Rectal smooth muscle tissue (tissue), 1 donor: ENCODE data around the gene EPM2A.

Source experiments
- H3K27ac ChIP-seq: one replicate; pipeline ENCODE4 v1.7.0; 2013; ENCODE audit warnings: low read depth, low read length, inconsistent platforms
- H3K27me3 ChIP-seq: one replicate; pipeline ENCODE4 v1.7.0; 2013; ENCODE audit warnings: low read length; ENCODE audit not compliant: control insufficient read depth, insufficient read depth
- H3K36me3 ChIP-seq: one replicate; pipeline ENCODE4 v1.7.0; 2013; ENCODE audit warnings: low read length; ENCODE audit not compliant: control insufficient read depth, insufficient read depth
- H3K4me1 ChIP-seq: one replicate; pipeline ENCODE4 v1.7.0; 2013; ENCODE audit warnings: low read length; ENCODE audit not compliant: control insufficient read depth, insufficient read depth
- H3K4me3 ChIP-seq: one replicate; pipeline ENCODE4 v1.7.0; 2013; ENCODE audit warnings: low read length
- H3K9ac ChIP-seq: one replicate; pipeline ENCODE4 v1.7.0; 2013; ENCODE audit warnings: low read length

EPM2A gene

DNA sequence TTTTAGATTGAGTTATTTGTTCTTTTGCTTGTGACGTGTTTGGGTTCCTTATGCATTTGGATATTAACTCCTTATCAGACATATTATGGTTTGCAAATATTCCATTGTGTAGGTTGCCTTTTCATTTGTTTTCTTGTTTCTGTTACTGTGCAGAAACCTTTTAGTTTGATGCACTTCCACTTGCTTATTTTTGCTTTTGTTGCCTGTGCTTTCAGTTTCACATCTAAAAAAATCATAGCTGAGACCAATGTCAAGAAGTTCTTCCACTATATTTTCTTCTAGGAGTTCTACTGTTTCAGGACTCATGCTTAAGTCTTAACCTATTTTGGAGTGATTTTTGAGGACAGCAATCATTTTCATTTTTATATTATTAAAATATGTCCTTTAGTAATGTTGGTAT lies 113.5 kb downstream of the EPM2A start:
- H3K36me3 ChIP-seq = no peaks in the 10 kb centered on the region

DNA sequence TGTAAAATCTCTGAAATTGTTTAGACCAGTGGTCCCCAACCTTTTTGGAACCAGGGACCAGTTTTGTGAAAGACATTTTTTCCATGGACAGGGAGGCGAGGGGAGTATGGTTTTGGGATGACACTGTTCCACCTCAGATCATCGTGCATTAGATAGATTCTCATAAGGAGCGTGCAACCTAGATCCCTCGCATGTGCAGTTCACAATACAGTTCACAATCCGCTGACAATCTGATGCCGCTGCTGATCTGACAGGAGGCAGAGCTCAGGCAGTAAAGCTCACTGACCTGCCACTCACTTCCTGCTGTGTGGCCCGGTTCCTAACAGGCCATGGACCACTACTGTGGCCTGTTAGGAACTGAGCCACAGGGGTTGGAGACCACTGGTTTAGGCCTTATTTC lies 115.2 kb downstream of the EPM2A start:
- H3K36me3 ChIP-seq = no peaks in the 10 kb centered on the region
- H3K4me1 ChIP-seq = no peaks in the 10 kb centered on the region
- no peak overlapping the region for H3K4me3 ChIP-seq
- H3K27me3 ChIP-seq = no peaks in the 10 kb centered on the region
- H3K9ac ChIP-seq = no peak overlapping the region
- H3K27ac ChIP-seq = no peak overlapping the region

More for the DNA sequence above, 113.5 kb downstream of the EPM2A start:
- Histone ChIP-seq H3K4me1 (no peaks in the 10 kb centered on the region), H3K27me3 (no peaks in the 10 kb centered on the region), H3K27ac (no peak overlapping the region), H3K9ac (no peak overlapping the region), H3K4me3 (no peak overlapping the region)

DNA sequence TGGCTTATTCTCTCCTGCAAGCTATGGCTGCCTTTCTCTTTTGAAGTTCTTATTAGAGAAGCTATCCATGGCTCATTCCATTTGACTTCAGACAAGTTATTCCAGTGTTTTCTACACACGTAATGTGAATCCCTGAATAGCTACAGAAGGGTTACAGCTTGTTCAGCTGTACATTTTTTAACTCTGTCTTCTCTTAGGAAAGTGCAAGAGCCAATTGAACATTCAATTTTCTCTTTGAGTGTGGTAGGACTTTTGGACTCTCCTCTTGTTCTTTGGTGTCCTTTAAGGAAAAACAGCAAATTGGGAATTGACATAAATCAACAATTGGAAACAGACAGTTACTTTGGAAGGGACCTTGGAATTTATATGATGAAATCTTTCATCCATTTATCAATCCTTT lies 125.8 kb downstream of the EPM2A start:
- Histone ChIP-seq H3K4me3 (no peak overlapping the region), H3K27me3 (no peaks in the 10 kb centered on the region), H3K4me1 (no peaks in the 10 kb centered on the region), H3K36me3 (no peaks in the 10 kb centered on the region), H3K27ac (no peak overlapping the region), H3K9ac (no peak overlapping the region)

DNA sequence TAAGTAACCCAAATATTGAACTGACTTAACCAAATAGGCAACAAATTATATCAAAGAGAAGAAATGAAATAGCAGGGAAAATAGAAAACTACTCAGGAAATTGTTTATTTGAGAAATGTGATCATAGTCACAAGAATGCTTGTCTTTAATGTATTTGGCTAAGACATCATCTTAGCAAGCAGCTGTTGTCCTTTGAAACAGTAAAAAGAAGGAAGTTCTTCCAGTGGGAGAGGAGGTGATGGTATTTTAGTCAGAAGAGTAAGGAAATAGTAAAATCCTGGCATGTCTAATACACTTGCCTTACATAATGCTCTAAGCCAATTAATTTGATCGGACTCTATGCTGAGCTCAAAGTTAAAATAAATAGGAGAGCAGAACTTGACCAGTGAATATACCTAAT lies 126.5 kb downstream of the EPM2A start:
- H3K9ac ChIP-seq = no peak overlapping the region
- H3K4me1 ChIP-seq = no peaks in the 10 kb centered on the region
- H3K27ac ChIP-seq = no peak overlapping the region
- H3K4me3 ChIP-seq = no peak overlapping the region
- no peaks in the 10 kb centered on the region for H3K27me3 ChIP-seq
- no peaks in the 10 kb centered on the region for H3K36me3 ChIP-seq

DNA sequence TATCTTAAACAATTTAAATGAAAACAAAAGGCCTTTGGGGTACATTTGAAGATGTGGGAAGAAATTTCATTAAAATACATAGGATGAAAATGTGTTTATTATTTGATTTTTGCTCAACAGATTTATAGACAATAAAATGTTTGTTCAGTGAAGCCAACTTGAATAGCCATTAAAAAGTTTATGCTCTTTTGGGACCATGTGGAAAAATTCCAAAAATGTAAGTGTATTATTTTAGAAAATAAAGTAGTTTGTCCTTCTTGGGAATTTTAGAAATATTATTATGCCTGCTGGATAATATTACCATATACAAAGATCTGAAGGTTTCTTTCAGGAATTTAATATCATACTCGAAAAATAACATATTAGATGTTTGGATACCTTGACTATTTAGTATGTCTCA lies 131.3 kb downstream of the EPM2A start:
- H3K4me3 ChIP-seq = no peak overlapping the region
- no peak overlapping the region for H3K9ac ChIP-seq
- no peaks in the 10 kb centered on the region for H3K27me3 ChIP-seq
- H3K27ac ChIP-seq = no peak overlapping the region
- H3K36me3 ChIP-seq = no peaks in the 10 kb centered on the region
- H3K4me1 ChIP-seq = no peaks in the 10 kb centered on the region

GRCh38 chr6:145603424-145603833 lies 131.9 kb downstream of the EPM2A start:
- no peak overlapping the region for H3K9ac ChIP-seq
- no peaks in the 10 kb centered on the region for H3K27me3 ChIP-seq
- no peaks in the 10 kb centered on the region for H3K4me1 ChIP-seq
- H3K36me3 ChIP-seq = no peaks in the 10 kb centered on the region
- no peak overlapping the region for H3K27ac ChIP-seq
- no peak overlapping the region for H3K4me3 ChIP-seq

GRCh38 chr6:145602726-145603326 lies 132.5 kb downstream of the EPM2A start:
- no peak overlapping the region for H3K4me3 ChIP-seq
- no peaks in the 10 kb centered on the region for H3K27me3 ChIP-seq
- H3K9ac ChIP-seq = no peak overlapping the region

DNA sequence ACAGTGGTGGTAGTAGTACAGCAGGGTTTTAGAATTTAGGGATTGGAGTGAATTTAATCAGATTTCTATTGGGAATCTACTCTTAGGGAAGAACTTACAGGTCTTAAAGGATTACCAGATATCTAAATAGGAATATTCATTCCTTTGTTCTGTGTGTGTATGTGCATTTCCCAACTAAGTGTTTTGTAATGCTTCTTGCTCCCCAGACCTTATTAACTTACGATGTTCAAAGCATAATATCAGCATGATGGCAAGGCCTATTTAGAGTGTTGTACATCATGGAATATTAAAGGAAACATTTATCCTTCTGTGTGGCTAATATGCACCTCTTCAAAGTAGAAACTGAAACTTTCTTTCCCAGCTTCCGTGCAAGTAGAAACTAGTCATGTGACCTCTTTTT lies 133.9 kb downstream of the EPM2A start:
- no peaks in the 10 kb centered on the region for H3K36me3 ChIP-seq
- no peak overlapping the region for H3K4me3 ChIP-seq
- H3K27ac ChIP-seq = no peak overlapping the region
- no peak overlapping the region for H3K9ac ChIP-seq
- no peaks in the 10 kb centered on the region for H3K4me1 ChIP-seq
- H3K27me3 ChIP-seq = no peaks in the 10 kb centered on the region

More at GRCh38 chr6:145602726-145603326, 132.5 kb downstream of the EPM2A start:
- H3K36me3 ChIP-seq = no peaks in the 10 kb centered on the region
- H3K27ac ChIP-seq = no peak overlapping the region
- no peaks in the 10 kb centered on the region for H3K4me1 ChIP-seq

DNA sequence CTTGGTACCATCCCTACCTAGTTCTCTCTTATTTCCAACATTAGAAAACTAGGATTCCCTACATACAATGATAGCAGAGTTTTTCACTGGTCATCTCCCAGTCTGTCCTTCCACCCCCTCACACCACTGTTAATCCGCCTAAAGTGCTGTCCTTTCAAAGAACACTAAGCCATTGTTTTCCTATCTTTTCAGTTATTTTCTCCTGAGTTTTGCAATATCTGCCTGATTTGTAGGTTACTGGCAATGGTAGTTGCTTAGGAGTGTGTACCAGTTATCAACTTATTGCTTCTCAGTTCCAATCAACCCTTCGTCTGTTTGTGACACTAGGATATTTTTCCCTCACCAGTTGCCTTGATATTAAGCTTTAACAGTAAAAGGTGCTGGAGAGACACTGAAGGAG lies 135.0 kb downstream of the EPM2A start:
- H3K27ac ChIP-seq = no peak overlapping the region
- H3K36me3 ChIP-seq = no peaks in the 10 kb centered on the region
- H3K4me1 ChIP-seq = no peaks in the 10 kb centered on the region
- H3K27me3 ChIP-seq = no peaks in the 10 kb centered on the region
- no peak overlapping the region for H3K4me3 ChIP-seq
- H3K9ac ChIP-seq = no peak overlapping the region

DNA sequence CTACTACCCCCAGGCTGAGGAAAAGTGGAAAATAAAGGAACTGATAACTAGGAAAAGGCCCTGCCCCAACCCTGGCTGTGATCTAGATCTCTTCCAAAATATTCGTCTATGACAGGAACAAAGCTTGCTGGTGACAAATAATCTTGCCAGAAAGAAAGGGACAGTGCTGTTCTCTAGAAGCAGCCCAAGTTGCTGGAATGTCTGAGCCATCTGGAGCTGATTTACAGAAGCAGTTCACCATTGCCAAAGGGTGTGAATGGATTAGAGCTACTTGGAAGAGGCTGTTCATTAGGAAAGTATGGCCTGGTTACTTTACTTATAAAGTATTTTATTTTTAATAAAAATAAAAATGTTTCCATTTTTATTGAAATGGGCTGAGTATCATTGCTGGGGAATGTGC lies 146.3 kb downstream of the EPM2A start:
- Histone ChIP-seq H3K4me1 (no peaks in the 10 kb centered on the region), H3K27me3 (no peaks in the 10 kb centered on the region), H3K27ac (no peak overlapping the region), H3K4me3 (no peak overlapping the region), H3K9ac (no peak overlapping the region), H3K36me3 (no peaks in the 10 kb centered on the region)

- no peak overlapping the region for H3K27ac ChIP-seq
- H3K36me3 ChIP-seq = no peaks in the 10 kb centered on the region
- no peaks in the 10 kb centered on the region for H3K4me1 ChIP-seq
- no peaks in the 10 kb centered on the region for H3K27me3 ChIP-seq
- no peak overlapping the region for H3K9ac ChIP-seq
- no peak overlapping the region for H3K4me3 ChIP-seq
Observed at GRCh38 chr6:145587334-145587733, 148.0 kb downstream of the EPM2A start.

DNA sequence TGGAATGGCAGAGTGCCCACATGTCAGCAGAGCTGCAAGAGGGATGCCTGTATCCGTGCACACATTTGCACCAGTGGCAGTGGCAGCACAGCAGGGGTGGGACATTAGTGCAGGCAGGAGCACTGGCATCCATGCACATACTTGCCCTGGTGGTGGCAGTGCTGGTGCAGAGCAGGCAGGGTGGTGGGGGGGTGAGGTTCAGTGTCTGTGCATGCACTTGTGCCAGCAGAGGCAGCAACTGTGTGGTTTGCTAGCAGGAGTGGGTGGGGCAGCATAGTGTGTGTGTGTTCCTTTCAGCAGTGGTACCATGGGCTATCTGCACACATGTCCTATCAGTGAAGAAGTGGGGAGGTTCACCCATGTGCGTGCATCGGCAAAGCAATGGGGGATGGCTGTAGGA lies 151.6 kb downstream of the EPM2A start:
- no peak overlapping the region for H3K9ac ChIP-seq
- H3K4me1 ChIP-seq = no peaks in the 10 kb centered on the region
- H3K27me3 ChIP-seq = no peaks in the 10 kb centered on the region
- no peaks in the 10 kb centered on the region for H3K36me3 ChIP-seq
- no peak overlapping the region for H3K27ac ChIP-seq
- no peak overlapping the region for H3K4me3 ChIP-seq
